Thymus (tissue), 11 donors: Measurements from ENCODE around the gene DIP2C. TPM values are rescaled to one million over a fixed set of nuclear protein-coding genes. Genes with fewer than 3 reads are reported as not detected.

Experiments
- DNase-seq, 9 donors: peaks; one replicate each; pipeline ENCODE4 v3.0.0-alpha.2; 2013; ENCODE audit warnings: low spot score in 9 of 9, low read depth in 6 of 9, missing footprints in 1 of 9
- H3K27ac ChIP-seq, 2 donors: one replicate each; pipeline ENCODE4 v1.5.1; 2013; ENCODE audit warnings: control low read depth in 1 of 2, low read depth in 1 of 2, low read length in 1 of 2, mild to moderate bottlenecking in 1 of 2, moderate library complexity in 1 of 2
- H3K27me3 ChIP-seq, 2 donors: one replicate each; pipeline ENCODE4 v1.5.1; 2013; ENCODE audit warnings: low read length in 1 of 2; ENCODE audit not compliant: control insufficient read depth in 2 of 2, insufficient read depth in 1 of 2
- H3K36me3 ChIP-seq, 2 donors: one replicate each; pipeline ENCODE4 v1.5.1; 2013; ENCODE audit warnings: low read length in 1 of 2, mild to moderate bottlenecking in 1 of 2, moderate library complexity in 1 of 2; ENCODE audit not compliant: control insufficient read depth in 2 of 2, insufficient read depth in 2 of 2
- H3K4me1 ChIP-seq, 2 donors: one replicate each; pipeline ENCODE4 v1.5.1; 2013; ENCODE audit warnings: low read length in 2 of 2; ENCODE audit not compliant: control insufficient read depth in 2 of 2, insufficient read depth in 2 of 2
- H3K4me3 ChIP-seq, 2 donors: one replicate each; pipeline ENCODE4 v1.5.1; 2013; ENCODE audit warnings: low read length in 2 of 2, control low read depth in 1 of 2, mild to moderate bottlenecking in 1 of 2
- H3K9me3 ChIP-seq, 2 donors: one replicate each; pipeline ENCODE4 v1.5.1; 2013; ENCODE audit warnings: low read length in 1 of 2, mild to moderate bottlenecking in 1 of 2; ENCODE audit not compliant: control insufficient read depth in 2 of 2, insufficient read depth in 1 of 2
- WGBS: extraction: QIAGEN DNeasy Blood & Tissue Kit; methylation state at CpG from one replicate; pipeline ENCODE4 v1.1.7; 2013; 5-methylcytosine and 5-hydroxymethylcytosine counted together
- polyA plus RNA-seq: library from polyadenylated mRNA; stranded (reverse); fragments of 200-250 nt; gene quantifications from one replicate; pipeline ENCODE4 v1.2.3, GENCODE V29; 2013
- total RNA-seq: library from RNA; stranded (reverse); fragments of 120-200 nt; gene quantifications from one replicate; pipeline ENCODE4 v1.2.4, GENCODE V29; 2013
- donor health status: healthy.

Gene DIP2C
- total and polyA plus RNA-seq, 2 donors = 2.2 to 3.4 TPM

DNA sequence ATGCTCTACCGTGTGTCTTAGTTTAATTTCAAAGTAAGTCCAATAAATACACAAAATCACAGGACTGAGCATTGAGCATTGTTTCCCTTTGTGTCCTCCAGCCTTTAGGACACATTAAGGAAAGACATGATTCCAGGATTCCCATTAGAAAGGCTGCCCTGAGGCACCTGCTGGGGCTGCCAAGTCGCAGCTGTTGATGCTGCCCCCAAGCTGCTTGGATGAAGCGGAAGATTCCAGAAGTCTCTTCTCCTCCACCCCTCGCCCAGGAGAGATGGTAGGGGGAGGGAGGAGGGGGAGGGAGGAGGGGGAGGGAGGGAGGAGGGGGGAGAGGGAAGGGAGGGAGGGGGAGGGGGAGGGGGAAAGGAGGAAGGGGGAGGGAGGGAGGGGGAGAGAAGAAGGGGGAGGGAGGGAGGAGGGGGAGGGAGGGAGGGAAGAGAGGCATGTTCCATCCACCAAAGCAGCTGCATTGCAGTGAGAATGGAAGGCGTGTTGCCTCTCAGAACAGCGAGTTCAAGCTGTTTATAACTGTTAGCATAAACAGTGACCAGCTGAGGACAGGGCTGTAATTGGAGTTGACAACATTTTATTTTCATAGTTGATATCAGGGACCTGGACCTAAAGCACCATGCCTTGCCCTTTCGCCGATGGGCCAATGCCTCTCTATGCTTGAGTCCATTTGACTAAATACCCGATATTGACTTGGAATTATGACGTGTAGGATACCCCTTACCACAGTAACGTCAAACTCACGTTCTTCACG, 67.3 kb downstream of the DIP2C start:
- Histone ChIP-seq H3K27me3 (peaks cover 2 to 25% of the 10 kb centered on the region in 2 donors), H3K36me3 (no peaks in the 10 kb centered on the region), H3K27ac (no peak overlapping the region), H3K4me1 (peaks cover 0 to 4% of the 10 kb centered on the region in 2 donors), H3K9me3 (no peaks in the 10 kb centered on the region), H3K4me3 (no peak overlapping the region)
- 91% methylated on average over 13 of the region's 13 CpGs for WGBS
- no peak for DNase-seq

GRCh38 chr10:621513-621912, 68.0 kb downstream of the DIP2C start:
- Histone ChIP-seq H3K9me3 (no peaks in the 10 kb centered on the region), H3K4me1 (peaks cover 0 to 4% of the 10 kb centered on the region in 2 donors), H3K36me3 (no peaks in the 10 kb centered on the region), H3K27me3 (peaks cover 2 to 25% of the 10 kb centered on the region in 2 donors), H3K27ac (no peak overlapping the region), H3K4me3 (no peak overlapping the region)
- no peak for DNase-seq
- WGBS = 82% methylated on average over 13 of the region's 13 CpGs

DNA sequence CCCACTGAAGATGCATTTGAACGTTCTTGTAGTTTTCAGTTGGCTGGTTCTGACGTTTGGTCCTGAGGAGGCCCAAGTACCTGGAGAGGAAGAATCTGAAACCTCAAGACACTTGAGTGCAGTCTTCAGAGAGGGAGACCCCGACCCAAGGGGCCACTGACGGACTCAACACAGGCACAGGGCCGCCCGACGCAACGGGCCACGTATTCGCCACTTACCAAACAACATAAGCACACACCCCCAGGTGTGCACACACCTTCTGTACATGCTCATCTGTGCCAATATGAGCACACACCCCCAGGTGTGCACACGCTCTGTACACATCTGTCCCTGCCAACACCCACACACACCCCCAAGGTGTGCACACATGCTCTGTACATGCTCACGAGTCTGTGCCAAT, 68.5 kb downstream of the DIP2C start:
- 83% methylated on average over 12 of the region's 12 CpGs for WGBS
- H3K27me3 ChIP-seq = peaks cover 2 to 25% of the 10 kb centered on the region in 2 donors
- H3K9me3 ChIP-seq = no peaks in the 10 kb centered on the region
- H3K4me3 ChIP-seq = no peak overlapping the region
- no peaks in the 10 kb centered on the region for H3K36me3 ChIP-seq
- DNase-seq = no peak
- peaks cover 0 to 4% of the 10 kb centered on the region in 2 donors for H3K4me1 ChIP-seq
- no peak overlapping the region for H3K27ac ChIP-seq

- Histone ChIP-seq H3K4me3 (no peak overlapping the region), H3K9me3 (no peaks in the 10 kb centered on the region), H3K27me3 (peaks cover 2 to 25% of the 10 kb centered on the region in 2 donors), H3K36me3 (no peaks in the 10 kb centered on the region), H3K27ac (no peak overlapping the region), H3K4me1 (peaks cover 0 to 4% of the 10 kb centered on the region in 2 donors)
- 13% methylated on average over 7 of the region's 7 CpGs for WGBS
- DNase-seq = peak in 2 of 9 donors; percentile 4 to 9
Observed at GRCh38 chr10:620417-620816, 69.1 kb downstream of the DIP2C start.

DNA sequence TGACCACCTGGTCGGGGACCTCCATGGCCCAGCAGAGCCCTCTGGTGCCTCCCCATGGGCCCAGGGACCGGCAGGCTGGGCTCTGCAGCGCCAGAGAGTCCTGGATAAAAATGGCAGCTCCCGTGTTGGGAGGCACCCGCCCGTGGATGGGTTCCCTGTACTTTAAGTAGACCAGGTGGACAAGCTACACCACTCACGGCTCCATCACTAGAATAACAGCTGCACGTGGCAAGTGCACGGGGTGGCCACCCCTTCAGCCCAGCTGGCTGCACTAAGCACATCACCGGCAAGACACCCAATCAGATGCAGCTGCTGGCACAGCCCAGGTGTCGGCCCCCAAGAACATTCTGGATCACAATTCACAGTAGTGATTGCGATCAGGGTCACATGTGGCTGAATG, 69.8 kb downstream of the DIP2C start:
- no peak overlapping the region for H3K27ac ChIP-seq
- H3K27me3 ChIP-seq = peaks cover 2 to 21% of the 10 kb centered on the region in 2 donors
- no peaks in the 10 kb centered on the region for H3K9me3 ChIP-seq
- no peak overlapping the region for H3K4me3 ChIP-seq
- peaks cover 0 to 4% of the 10 kb centered on the region in 2 donors for H3K4me1 ChIP-seq
- H3K36me3 ChIP-seq = no peaks in the 10 kb centered on the region
- DNase-seq = no peak
- 85% methylated on average over 12 of the region's 12 CpGs for WGBS

GRCh38 chr10:618229-618989, 71.1 kb downstream of the DIP2C start:
- WGBS = 92% methylated on average over 22 of the region's 22 CpGs
- Histone ChIP-seq H3K36me3 (no peaks in the 10 kb centered on the region), H3K9me3 (no peaks in the 10 kb centered on the region), H3K4me3 (no peak overlapping the region), H3K4me1 (peaks cover 0 to 2% of the 10 kb centered on the region in 2 donors), H3K27me3 (peaks cover 0 to 13% of the 10 kb centered on the region in 2 donors), H3K27ac (no peak overlapping the region)
- no peak for DNase-seq

GRCh38 chr10:617471-617870, 72.0 kb downstream of the DIP2C start:
- H3K27me3 ChIP-seq = peaks cover 0 to 11% of the 10 kb centered on the region in 2 donors
- H3K4me1 ChIP-seq = peaks cover 0 to 2% of the 10 kb centered on the region in 2 donors
- H3K4me3 ChIP-seq = no peak overlapping the region
- H3K9me3 ChIP-seq = no peaks in the 10 kb centered on the region
- H3K27ac ChIP-seq = no peak overlapping the region
- no peaks in the 10 kb centered on the region for H3K36me3 ChIP-seq
- no peak for DNase-seq
- WGBS = 97% methylated on average over 10 of the region's 10 CpGs

- Histone ChIP-seq H3K4me3 (no peak overlapping the region), H3K27me3 (peaks cover 0 to 5% of the 10 kb centered on the region in 2 donors), H3K4me1 (peaks cover 0 to 2% of the 10 kb centered on the region in 2 donors), H3K36me3 (no peaks in the 10 kb centered on the region), H3K27ac (no peak overlapping the region), H3K9me3 (no peaks in the 10 kb centered on the region)
- DNase-seq = no peak
- WGBS = 93% methylated on average over 13 of the region's 13 CpGs
Observed at GRCh38 chr10:615583-616152, 73.8 kb downstream of the DIP2C start.
